ENCODE measurements around the gene CHMP4B. TPM values are rescaled to one million over a fixed set of nuclear protein-coding genes. Genes with fewer than 3 reads are reported as not detected.

The CHMP4B gene
- total RNA-seq, 1 experiment from 2014 or later = 34.3 TPM

DNA sequence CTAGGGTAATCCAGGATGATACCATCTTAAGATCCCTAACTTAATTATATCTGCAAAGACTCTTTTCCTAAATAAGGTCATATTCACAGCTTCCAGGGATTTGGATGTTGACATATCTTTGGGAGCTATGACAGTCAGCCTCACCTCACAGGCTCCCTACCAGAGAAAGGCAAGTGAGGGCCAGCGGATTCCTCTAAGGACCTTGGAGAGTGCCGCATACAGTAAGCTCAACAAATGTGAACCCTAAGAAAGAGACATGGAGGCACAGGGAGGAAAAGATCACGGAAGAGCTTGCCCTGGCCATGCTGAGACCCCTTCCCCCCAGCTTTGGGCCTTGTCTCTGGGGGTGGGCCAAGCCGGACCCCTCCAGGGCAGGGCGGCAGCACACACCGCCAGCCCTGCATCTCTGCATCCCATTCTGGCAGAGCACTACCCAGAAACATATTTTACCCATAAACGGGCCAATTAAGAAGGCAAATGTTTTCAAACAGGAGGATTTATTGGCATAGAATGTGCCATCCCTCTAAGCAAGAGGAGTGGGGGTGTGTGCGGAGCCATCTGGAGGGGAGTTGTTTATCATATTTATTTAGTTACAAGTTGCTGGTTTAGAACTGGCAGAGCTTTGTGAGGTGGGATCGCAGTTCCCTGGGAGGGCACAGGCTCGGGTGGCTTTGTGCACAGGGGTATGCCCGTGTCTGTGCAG is 55.4 kb downstream of the CHMP4B start:
- in situ Hi-C loops (cut with HindIII; ENCODE audit: low pct_unique_long_range_greater_than_20kb, low sequenced_read_pairs) = no loop called here
- no peak for DNase-seq (ENCODE audit: low read depth, low spot score)

DNA sequence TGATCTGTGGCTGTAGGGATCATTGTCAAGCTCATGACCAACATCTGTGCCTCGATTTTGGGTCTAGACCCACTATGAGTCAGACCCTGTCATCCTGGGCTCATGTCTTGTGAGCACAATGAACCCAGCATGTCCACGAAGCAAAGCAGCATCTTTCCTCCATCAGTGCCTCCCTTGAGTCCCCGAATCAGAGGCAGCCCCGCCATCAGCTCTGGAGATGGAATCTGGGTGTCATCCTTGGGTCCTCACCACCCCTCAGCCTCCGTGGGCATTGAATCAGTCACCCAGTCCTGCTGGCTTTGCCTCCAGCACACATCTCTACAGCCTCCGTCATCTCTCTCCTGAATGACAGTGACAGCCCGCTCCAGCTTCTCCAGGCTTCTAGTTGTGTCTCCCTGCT is 56.9 kb downstream of the CHMP4B start:
- in situ Hi-C loops (cut with HindIII; ENCODE audit: low pct_unique_long_range_greater_than_20kb, low sequenced_read_pairs) = no loop called here
- no peak for DNase-seq (ENCODE audit: low read depth, low spot score)

DNA sequence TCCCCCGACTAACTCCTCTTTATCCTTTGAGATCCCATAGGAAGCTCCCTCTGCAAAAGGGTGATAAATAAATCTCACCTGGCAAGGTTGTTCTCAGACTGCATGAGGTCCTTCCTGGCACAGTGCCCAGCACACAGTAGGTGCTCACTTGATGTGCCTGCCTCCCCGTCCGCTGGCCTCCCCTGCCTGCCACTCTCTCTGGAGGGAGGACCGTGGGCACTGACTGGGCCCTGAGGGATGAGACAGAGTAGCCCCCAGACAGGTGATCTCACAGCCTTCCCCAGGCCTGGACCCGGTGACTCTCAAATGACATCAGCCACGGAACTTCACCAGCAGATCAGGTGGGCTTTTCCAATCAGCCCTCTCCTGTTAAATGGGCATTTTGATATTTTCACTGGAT is 57.4 kb downstream of the CHMP4B start:
- in situ Hi-C loops (cut with HindIII; ENCODE audit: low pct_unique_long_range_greater_than_20kb, low sequenced_read_pairs) = no loop called here
- DNase-seq (ENCODE audit: low read depth, low spot score) = no peak

DNA sequence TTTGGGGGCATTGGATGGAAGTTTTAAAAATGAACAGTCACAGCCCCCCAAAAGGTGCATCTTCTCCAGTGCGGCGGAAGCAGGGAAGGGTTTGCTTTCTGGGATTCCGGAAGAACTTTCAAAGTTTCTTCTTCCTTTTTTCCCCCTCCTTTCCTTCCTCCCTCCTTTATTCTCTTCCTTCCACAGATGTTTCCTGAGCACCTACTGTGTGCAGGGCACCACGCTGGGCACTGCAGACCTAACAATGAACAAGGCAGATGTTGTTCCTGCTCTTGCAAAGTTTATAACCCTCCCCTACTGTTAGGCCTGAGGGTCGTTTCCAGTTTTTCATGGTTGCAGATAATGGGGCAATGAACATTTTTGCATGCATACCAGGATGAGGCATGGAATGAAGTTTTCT is 58.1 kb downstream of the CHMP4B start:
- DNase-seq (ENCODE audit: low read depth, low spot score) = no peak
- in situ Hi-C loops (cut with HindIII; ENCODE audit: low pct_unique_long_range_greater_than_20kb, low sequenced_read_pairs) = no loop called here

DNA sequence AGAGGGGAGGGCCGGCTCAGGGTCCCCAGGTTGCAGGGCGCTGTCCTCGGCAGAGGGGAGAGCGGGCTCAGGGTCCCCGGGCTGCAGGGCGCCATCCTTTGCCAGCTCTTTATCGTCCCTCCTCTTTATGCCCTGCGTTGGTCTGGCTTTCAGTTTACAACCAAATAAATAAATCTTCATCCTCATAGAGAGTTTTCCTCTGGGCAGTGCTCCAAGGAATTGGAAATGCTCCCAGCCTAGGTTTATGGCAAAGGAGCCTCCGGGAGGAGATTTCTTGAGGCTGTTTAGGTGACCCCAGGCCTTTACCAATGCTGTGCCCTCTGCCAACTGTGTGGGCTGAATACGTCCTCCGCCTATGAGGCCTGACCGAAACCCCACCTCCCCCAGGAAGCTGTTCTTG is 60.2 kb downstream of the CHMP4B start:
- in situ Hi-C loops (cut with HindIII; ENCODE audit: low pct_unique_long_range_greater_than_20kb, low sequenced_read_pairs) = no loop called here
- DNase-seq (ENCODE audit: low read depth, low spot score) = no peak

DNA sequence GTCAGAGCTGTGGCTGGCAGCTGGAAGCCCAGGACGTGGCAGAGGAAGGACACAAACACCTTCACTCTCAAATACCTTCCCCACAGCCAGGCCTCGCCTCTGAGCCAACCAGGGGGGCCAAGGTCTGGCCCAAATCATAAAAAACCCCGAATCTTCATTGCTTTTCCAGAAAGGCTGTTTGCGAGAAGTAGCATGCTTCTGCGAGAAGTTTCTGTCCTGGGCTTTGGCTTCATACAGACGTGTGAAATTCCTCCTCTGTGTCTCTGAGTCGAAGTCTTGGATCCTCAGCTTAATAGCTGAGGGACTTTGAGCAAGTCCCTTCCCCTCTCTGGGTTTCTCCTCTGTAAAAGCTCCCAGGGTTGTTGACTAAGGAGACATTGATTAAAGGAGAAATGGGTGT is 63.0 kb downstream of the CHMP4B start:
- no peak for DNase-seq (ENCODE audit: low read depth, low spot score)
- in situ Hi-C loops (cut with HindIII; ENCODE audit: low pct_unique_long_range_greater_than_20kb, low sequenced_read_pairs) = no loop called here

DNA sequence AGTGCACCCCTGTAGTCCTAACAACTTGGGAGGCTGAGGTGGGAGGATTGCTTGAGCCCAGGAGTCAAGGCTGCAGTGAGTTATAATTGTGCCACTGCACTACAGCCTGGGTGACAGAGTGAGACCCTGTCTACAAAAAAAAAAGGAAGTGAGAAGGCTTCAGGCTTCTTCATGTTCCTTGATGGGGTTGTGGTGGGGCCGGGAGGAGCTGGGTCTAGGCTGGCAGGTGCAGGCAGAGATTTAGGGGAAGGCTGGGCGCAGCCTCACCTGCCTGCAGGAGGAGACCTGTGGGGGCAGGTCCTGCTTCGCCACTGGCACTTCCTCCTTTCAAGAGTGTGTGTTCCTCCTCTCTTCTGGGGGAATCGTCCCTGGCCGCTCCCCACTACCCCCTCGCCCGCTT is 63.9 kb downstream of the CHMP4B start:
- in situ Hi-C loops (cut with HindIII; ENCODE audit: low pct_unique_long_range_greater_than_20kb, low sequenced_read_pairs) = no loop called here
- no peak for DNase-seq (ENCODE audit: low read depth, low spot score)

DNA sequence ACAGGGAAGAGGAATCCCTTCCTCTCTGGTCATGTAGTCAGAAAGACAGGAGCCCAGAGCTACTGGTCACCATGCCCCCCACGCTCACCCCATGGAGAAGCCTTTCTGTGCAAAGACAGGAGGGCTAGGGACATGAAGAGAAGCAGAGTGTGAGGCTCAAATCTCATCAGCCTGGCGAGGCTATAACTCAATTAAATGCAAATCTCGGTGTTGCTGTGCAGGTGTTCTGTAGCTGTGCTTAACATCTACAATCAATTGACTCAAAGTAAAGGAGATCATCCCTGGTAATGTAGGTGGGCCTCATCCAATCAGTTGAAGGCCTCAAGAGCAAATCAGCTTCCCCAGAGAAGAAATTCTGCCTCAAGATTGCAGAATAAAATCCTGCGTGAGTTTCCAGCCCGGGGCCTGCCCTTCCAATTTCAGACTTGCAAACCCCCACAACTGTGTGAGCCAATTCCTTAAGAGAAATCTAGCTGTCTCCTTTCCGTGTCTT is 64.4 kb downstream of the CHMP4B start:
- in situ Hi-C loops (cut with HindIII; ENCODE audit: low pct_unique_long_range_greater_than_20kb, low sequenced_read_pairs) = no loop called here
- no peak for DNase-seq (ENCODE audit: low read depth, low spot score)

DNA sequence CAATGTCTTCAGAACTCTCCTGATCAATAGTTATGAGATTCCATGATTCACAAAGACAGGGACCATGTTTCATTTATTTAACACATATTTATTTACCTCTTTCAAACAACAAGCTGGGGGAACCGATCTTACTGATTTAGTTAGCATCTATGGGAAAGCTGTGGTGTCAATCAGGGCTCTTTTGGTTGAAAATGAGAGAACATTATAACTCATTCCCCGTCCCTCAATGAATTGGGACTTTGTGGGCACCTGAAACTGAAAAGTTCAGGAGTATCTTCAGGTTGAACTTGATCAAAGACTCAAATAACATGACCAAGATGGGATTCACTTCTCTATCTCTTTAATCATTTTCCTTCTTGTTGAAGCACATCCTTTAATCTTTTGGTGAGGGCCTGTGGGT is 67.4 kb downstream of the CHMP4B start:
- in situ Hi-C loops (cut with HindIII; ENCODE audit: low pct_unique_long_range_greater_than_20kb, low sequenced_read_pairs) = no loop called here
- no peak for DNase-seq (ENCODE audit: low read depth, low spot score)

DNA sequence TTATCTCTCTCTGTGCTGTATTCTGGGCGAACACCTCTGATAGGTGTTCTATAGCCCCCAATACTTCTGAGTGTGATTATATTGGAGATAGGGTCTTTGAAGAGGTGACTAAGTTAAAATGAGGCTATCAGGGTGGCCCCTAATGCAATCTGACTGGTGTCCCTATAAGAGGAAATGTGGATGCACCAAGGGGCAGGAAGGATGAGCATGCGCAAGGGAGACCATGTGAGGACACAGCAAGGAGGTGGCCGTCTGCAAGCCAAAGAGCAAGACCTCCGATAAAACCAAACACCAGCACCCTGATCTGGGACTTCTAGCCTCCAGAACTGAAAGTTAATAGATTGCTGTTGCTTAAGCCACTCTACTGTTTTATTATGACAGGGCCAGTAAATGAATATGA is 69.2 kb downstream of the CHMP4B start:
- no peak for DNase-seq (ENCODE audit: low read depth, low spot score)
- in situ Hi-C loops (cut with HindIII; ENCODE audit: low pct_unique_long_range_greater_than_20kb, low sequenced_read_pairs) = no loop called here

DNA sequence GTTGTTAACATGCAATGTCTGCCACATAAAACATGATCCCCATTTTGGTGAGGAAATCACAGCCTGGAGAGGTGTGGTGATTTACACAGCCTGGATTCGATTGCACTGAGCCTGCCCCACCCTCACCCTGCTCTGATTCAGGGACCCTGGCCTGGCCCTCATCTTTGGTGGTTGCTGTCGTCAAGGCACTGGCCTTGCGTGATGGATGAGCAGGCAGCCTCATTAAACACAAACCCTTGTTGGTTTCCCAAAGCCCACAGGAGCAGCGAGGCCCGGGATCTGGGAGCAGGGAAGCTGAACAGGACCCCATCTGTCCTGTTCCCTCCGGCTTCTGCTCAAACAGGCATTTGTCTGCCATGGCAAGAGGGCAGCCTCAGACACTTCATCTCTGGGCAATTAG is 70.8 kb downstream of the CHMP4B start:
- no peak for DNase-seq (ENCODE audit: low read depth, low spot score)
- in situ Hi-C loops (cut with HindIII; ENCODE audit: low pct_unique_long_range_greater_than_20kb, low sequenced_read_pairs) = no loop called here

DNA sequence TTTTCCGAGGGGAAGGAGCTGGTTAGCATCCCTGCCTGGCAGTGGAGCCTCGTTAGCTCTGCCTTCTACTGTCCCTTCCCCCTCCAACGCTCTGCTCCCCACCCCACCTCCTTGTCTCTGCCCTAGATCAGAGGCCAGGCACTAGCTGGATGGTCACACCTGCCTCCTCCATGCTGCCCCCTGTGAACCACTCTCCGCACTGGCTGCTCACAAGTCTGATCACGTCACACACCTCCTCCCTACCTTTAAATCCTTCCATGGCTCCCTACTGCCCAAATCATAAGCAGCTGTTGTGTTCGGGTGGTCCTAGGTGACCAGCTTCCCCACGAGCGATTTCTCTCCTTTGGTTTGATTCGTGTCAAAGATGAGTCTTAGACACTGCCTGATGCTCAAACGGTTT is 71.3 kb downstream of the CHMP4B start:
- in situ Hi-C loops (cut with HindIII; ENCODE audit: low pct_unique_long_range_greater_than_20kb, low sequenced_read_pairs) = no loop called here
- no peak for DNase-seq (ENCODE audit: low read depth, low spot score)

DNA sequence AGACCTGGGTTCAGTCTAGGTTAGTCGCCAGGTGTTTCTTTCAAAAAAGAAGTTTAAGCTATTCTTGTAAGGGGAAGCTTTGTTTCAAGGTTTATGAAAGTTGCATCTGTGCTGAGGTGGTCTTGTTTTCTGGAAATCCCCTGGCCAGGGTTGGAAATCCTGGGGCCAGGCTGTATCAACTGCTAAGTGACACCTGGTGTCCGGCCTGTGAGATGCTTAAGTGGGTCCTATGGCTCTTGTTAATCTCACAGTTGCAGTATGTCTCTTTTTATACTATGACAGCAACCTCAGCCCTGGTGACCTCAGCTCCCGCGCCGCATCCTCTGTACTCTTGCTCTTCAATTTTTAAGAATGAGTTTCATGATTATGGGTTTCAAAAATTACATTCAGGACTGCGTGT is 72.0 kb downstream of the CHMP4B start:
- no peak for DNase-seq (ENCODE audit: low read depth, low spot score)
- in situ Hi-C loops (cut with HindIII; ENCODE audit: low pct_unique_long_range_greater_than_20kb, low sequenced_read_pairs) = no loop called here

DNA sequence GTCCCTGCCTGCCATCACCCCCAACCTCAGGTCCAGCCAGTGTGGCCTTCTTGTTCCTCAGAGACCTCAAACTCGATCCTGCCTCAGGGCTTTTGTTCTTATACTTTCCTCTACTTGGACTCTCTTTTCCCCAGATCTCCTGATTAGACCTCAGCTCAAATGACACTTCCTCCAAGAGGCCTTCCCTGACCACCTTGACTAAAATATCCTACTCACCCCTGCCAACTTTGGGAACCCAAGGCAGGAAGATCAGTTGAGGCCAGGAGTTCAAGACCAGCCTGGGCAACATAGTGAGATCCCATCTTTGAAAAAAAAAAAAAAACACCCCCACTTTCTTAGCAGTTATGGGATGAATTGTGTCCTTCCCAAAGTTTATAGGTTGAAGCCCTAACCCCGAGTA is 73.5 kb downstream of the CHMP4B start:
- DNase-seq (ENCODE audit: low read depth, low spot score) = no peak
- in situ Hi-C loops (cut with HindIII; ENCODE audit: low pct_unique_long_range_greater_than_20kb, low sequenced_read_pairs) = no loop called here

DNA sequence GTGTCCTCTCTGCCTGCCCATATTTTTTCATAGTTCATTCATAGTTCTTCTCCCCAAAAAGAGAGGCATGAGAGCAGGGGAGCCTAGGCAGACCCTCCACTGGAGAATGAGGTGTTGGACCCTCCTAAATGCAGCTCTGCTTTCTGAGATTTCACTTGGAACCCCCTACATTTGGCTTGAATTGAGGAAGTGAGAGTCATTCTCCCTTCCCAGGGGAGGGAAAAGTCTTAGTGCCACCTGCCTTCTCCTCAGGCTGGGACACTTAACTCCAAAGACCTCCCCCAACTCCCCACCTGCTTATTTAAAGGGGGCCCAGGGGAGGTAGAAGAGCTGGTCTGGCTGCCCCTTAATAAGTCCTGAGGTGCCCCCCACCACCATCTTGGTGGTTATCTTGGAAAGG is 78.2 kb downstream of the CHMP4B start:
- in situ Hi-C loops (cut with HindIII; ENCODE audit: low pct_unique_long_range_greater_than_20kb, low sequenced_read_pairs) = no loop called here

DNA sequence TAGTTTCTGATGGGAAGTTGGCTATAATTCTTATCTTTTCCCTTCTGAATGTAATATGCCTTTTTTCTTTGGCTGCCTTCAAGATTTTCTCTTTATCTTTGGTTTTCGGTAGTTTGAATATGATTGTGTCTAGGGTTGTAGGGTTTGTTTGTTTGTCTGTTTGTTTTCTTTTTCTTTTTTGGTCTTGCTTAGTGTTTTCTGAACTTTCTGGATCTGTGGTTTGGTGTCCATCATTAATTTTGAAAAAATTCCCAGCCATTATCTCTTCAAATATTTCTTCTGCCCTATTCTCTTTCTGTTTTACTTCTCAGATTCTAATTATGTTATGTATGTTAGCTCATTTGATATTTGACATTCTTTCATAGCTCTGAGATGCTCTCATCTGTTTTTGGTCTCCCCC is 79.4 kb downstream of the CHMP4B start:
- no peak for DNase-seq (ENCODE audit: low read depth, low spot score)
- in situ Hi-C loops (cut with HindIII; ENCODE audit: low pct_unique_long_range_greater_than_20kb, low sequenced_read_pairs) = no loop called here

More for the DNA sequence above, 78.2 kb downstream of the CHMP4B start:
- DNase-seq (ENCODE audit: low read depth, low spot score) = no peak

DNA sequence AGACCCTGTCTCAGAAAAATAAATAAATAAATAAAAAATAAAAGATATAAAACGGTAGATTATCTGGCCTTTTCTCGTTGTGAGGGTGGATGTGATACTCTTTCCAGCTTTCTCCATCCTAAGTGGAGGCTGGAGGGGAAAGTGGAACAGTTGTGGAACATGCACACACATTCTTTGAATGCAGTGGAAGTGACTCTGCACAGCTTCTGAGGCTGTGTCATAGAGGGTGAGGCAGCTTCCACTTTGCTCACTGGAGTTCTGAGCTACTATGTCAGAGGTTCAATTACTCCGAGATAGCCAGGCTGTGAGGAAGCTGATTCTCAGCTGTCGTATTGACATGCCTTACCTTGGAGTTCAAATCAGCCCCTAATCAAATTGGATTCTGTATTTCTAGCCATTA is 82.2 kb downstream of the CHMP4B start:
- no peak for DNase-seq (ENCODE audit: low read depth, low spot score)
- in situ Hi-C loops (cut with HindIII; ENCODE audit: low pct_unique_long_range_greater_than_20kb, low sequenced_read_pairs) = no loop called here

DNA sequence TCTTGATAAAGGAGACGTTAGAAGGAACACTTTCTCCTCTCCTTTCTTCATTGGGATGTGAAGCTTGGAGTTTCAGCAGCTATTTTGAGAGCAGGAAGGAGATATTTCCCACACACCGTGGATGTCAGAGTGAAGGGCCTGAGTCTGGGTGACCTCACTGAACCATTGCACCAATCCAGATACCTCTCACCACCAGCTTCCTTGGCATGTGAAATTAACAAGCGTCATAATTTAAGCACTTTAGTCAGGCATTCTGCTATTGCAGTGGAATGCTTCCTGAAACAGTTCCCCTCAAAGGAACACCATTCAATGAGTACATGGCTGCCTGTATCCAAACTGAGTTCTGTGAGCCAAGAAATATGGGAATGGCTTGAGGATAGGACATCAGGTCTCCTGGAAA is 83.7 kb downstream of the CHMP4B start:
- no peak for DNase-seq (ENCODE audit: low read depth, low spot score)
- in situ Hi-C loops (cut with HindIII; ENCODE audit: low pct_unique_long_range_greater_than_20kb, low sequenced_read_pairs) = no loop called here

DNA sequence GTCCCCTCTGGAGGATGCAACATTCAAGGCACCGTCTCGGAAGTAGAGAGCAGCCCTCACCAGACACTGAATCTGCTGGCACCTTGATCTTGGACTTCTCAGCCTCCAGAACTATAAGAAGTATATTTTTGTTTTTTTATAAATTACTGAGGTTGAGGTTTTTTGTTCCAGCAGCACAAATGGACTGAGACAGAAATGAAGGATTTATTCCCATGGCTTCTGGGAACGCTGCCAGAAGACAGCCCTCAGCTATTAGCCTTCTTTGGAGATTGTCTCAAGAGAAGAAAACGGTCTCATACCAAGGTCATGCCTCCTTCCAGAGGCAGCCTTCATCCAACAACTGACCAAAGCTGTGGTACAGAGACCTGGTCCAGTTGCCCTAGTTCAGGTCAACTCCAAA is 85.4 kb downstream of the CHMP4B start:
- no peak for DNase-seq (ENCODE audit: low read depth, low spot score)

More for the DNA sequence above, 85.4 kb downstream of the CHMP4B start:
- in situ Hi-C loops (cut with HindIII; ENCODE audit: low pct_unique_long_range_greater_than_20kb, low sequenced_read_pairs) = no loop called here
